Skeletal muscle cell (primary cell): Measurements from ENCODE around the gene SLC38A1.
A peak's percentile ranks its signal among the peaks of the same experiment; 100 is the strongest.
"Not testable (repeated sequence)": the region's sequence is repeated elsewhere in the genome, so short reads cannot be mapped to it uniquely, and the experiment has no call there.

Experiments used
- DNase-seq: peaks from one replicate; pipeline ENCODE4 v3.0.0-alpha.2; 2010; ENCODE audit warnings: low read depth
- H3K4me3 ChIP-seq: 2 replicates; pipeline ENCODE4 v1.5.1; 2011; ENCODE audit warnings: low read depth, mild to moderate bottlenecking, control low read depth, low read length, moderate library complexity

The SLC38A1 gene

DNA sequence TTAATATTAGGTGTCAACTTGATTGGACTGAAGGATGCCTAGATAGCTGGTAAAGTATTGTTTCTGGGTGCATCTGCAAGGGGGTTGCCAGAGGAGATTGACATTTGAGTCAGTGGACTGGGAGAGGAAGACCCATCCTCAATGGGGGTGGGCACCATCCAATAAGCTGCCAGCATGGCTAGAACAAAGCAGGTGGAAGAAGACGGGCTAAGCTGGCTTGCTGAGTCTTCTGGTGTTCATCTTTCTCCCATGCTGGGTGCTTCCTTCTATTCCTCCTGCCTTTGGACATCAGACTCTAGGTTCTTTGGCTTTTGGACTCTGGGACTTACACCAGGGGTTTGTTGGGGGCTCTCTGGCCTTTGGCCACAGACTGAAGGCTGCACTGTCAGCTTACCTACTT is 87.4 kb downstream of the SLC38A1 start:
- no peak for DNase-seq
- no peak overlapping the region for H3K4me3 ChIP-seq

DNA sequence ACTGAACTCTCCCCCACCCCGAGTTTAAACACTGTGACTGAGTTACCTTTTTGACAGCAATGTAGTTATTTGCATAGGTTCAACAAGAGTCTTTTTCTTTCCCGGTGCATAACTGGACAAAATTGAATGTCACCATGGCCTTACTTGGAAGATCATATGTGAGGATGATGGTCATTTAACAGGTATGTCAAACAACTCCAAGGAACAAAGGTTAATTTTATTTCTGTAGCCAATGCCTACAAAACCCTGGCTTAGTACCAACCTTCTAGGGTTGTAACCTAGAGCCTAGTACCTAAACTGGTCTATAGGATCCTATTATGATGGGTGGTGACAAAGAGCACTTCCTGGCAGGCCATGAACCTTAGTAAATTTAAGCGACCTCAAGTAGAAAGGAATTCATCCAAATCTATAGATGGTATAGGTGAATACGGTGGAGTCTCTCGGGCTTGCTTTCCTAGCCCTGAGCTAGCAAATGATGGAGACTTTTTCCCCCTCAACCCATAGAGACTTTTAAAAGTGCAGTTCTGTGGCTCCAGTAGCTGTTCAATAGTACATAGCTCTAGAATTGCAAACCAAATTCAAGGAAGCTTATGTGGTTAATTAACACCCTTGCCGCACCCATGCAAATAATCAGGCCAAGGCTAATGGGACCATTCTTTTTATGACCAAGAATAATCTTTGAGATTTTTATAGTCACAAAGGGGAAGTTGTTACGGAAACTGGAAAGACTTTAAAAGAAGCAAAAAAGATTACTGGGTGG is 89.0 kb downstream of the SLC38A1 start:
- H3K4me3 ChIP-seq, result no peak overlapping the region
- DNase-seq, result no peak

DNA sequence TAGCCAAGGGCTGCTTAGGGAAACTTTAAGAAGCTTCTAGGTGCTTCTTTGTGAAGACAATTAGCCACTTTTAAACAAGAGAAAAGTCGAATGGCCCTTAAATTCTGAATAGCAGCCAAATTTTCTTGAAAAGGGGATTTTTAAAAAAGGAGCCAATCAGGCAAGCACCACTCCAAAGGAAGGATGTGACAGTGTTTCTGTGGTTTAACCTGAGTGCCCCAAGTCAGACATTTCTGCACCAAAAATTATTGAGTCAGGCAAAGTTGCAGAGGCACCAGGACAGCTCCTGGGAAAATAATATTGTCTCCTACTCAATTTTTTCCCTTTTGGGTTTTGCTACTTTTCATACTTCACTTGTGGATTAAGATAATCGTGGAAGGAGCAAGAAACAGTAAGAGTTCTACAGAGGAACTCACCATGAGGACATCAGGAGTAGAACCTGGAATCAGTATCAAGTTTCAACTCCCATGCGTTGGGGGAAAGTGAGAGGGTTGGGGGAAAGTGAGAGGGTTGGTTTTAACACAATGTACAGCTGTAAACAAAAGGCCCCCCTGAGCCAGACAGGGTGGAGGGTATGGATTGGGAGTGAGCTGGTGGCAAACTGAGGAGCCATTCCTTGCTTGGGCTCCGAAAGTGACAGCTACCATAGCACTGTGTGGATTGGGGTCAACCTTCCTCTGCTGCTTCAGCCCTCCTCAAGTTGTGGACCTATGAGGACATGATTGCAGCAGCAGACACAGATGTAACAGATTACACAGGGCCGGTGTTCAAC is 90.8 kb downstream of the SLC38A1 start:
- H3K4me3 ChIP-seq, result no peak overlapping the region
- no peak for DNase-seq

DNA sequence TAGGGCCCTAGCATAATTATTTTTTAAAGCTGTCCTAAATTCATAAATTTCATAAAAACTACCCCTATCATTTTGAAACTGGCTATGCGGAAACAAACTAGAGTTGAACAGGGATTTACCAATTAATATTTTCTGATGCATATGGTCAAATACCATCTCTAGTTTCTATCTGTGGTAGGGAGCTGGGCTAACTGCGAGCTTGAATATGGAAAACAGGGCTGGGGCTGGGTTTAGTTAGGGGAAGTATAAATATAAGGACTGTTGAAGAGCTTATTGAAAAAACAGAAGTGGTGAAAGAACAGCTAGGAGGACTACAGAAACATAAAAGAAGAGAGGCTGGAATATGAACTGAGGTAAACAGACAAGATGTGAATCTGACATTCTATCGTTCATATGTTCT is 91.8 kb downstream of the SLC38A1 start:
- H3K4me3 ChIP-seq, result no peak overlapping the region
- DNase-seq, result no peak

DNA sequence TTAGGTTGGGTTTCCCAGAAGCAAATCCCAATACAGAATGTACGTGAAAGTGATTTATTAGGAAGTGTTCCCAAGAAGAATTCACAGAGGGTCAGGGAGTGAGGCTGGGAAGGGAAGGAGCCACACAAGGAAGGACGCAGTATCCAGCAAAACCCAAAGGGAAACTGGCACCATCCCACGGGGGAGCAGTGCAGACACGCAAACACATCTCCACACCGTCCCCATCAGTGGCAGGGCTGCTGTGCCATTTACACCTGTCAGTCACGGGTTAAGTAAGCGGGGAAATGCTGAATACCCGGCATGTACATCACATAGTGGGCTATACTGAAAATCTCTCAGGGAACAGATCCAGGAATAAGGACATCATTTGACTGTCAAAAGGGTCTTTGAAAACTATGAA is 93.9 kb downstream of the SLC38A1 start:
- no peak for DNase-seq
- no peak overlapping the region for H3K4me3 ChIP-seq

DNA sequence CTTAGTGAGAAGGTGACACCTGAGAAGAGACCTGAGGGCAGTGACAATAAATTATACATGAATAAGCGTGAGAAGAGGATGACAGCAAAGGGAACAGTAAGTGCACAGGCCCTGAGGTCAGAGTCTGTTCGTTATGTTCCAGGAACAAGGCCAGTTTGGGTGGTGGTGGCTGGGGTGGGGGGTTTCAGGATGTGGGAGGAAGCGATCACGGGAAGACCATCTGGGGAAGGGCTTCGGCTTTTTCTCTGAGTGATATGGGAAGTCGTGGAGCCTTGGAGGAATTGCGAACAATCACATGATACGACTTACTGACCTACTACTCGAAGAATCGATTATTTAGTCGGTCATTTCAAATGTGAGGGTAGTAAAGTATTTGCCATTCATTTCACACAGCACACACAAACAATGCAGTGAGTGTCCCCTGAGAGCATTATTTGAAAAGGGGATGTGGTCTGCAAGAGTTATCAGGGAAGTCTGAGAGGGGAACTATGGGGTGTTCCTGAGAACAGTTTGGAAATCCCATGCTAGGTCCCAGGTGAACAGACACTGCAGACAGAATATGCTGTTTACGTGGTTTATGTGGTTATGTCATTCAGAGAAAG is 94.7 kb downstream of the SLC38A1 start:
- H3K4me3 ChIP-seq, result no peak overlapping the region

DNA sequence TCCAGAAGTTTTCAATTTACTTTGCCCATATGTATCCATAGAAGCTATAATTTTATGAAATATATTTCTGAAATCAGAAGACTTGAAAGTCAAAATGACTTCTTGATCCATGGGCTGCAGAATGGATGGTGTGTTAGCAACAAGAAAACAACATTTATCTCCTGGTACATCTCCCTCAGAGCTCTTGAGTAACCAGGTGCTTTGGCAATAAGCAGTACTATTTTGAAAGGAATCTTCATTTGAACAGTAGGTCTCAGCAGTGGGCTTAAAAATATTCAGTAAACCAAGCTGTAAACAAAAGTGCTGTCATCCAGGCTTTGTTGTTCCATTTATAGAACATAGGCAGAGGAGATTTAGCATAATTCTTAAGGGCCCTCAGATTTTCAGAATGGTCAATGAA is 100.4 kb downstream of the SLC38A1 start:
- no peak overlapping the region for H3K4me3 ChIP-seq
- DNase-seq, result no peak

More for the DNA sequence above, 94.7 kb downstream of the SLC38A1 start:
- DNase-seq, result no peak

DNA sequence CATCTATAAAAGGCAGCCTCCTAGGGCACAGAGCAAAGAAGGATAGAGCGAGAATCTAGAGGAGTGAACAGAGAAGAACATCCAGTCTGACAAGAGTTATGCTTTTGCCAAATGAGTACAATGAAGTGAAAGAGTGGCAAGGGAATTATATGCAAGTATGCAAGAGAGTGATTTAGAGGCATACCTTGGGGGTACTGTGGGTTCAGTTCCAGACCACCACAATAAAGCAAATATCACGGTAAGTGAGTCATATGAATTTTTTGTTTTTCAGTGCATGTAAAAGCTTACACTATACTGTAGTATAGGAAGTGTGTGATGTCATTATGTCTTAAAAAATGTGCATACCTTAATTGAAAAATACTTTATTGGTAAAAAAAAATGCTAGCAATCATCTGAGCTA is 101.4 kb downstream of the SLC38A1 start:
- DNase-seq, result no peak
- no peak overlapping the region for H3K4me3 ChIP-seq

DNA sequence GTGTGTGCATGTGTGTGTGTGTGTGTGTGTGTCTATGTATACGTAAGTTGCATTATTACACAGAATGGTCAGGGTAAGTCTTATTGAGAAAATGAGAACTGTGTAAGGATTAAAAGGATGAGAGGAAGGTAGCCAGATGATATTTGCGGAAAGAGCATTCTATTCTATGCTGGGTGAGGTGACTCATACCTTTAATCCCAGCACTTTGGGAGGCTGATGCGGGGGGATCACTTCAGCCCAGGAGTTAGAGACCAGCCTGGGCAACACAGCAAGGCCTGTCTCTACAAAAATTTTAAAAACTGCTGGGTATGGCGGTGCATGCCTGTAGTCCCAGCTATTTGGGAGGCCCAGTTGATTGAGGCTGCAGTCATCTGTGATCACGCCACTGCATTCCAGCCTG is 103.7 kb downstream of the SLC38A1 start:
- no peak for DNase-seq
- H3K4me3 ChIP-seq, result no peak overlapping the region

DNA sequence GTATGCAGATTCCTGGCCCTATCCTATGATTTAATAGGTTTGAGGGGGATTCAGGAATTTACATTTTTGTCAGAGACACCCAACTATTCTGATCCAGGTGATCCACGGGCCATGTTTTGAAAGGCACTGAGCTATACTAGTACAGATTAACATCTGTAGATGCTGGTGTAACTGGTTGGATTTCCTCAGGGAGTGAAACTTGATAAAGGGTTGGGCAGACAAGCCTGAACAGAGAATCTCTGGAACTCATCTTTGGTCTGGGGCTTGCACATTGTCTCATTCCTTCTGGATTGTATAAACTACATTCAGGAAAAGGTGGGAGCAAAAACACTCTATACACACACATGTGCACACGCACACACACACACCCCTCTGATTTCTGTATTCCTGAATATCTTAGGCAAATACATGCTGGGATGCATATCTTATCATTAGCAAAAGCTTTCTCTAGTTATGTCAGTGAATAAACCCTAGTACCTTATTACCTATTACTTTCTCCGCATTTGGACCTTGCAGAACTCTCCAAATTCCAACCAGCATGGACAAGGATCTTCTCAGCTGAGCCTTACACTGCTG is 104.6 kb downstream of the SLC38A1 start:
- no peak for DNase-seq
- no peak overlapping the region for H3K4me3 ChIP-seq

DNA sequence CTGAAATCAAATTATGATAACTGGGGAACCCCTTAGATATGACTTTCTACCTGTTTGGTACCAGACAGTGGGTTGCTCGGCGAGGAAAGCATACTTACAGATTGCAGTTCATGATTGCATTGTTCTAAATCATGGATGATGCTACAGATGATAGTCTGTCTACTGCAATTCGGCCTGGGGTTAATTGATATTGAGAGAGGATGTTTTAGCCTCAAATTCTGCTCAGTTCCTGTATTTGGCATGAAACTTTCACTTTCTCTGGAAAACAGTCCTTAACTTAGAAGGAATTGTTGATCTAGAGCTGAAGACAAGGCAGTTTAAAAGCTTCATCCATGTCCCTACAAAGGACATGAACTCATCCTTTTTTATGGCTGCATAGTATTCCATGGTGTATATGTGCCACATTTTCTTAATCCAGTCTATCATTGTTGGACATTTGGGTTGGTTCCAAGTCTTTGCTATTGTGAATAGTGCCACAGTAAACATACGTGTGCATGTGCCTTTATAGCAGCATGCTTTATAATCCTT is 106.2 kb downstream of the SLC38A1 start:
- H3K4me3 ChIP-seq, DNase-seq: not testable (repeated sequence)

DNA sequence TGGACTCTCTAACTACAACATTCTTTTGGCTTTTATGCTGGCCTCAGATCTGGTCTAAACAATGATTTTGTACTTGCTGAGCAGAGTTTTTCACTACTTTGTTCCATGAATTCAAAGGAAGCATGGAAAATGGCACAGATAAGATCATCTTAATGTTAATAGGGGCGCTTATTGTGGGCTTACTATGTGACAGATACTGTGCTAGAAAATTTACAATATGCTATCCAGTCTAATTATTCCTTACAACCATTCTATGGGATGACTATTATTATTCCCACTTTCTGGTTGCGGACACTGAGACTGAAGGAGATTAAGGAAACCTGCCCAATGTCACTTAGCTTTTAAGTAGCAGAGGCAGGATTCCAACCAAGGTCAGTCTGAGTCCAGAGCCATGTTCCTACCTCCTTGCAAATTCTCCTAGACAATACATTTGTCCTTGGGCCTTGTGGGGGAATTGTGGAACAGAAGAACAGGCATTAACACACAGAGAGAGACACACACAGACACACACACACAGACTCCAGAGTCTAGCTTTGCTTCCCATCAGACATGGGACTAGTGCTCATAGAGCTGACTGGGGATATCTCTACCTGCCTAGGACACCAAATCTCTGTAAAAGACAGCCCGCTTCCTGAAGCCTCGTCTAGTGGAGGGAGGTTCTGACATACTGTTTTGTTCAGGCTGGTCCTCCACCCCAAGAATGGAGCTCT is 107.7 kb downstream of the SLC38A1 start:
- no peak overlapping the region for H3K4me3 ChIP-seq

DNA sequence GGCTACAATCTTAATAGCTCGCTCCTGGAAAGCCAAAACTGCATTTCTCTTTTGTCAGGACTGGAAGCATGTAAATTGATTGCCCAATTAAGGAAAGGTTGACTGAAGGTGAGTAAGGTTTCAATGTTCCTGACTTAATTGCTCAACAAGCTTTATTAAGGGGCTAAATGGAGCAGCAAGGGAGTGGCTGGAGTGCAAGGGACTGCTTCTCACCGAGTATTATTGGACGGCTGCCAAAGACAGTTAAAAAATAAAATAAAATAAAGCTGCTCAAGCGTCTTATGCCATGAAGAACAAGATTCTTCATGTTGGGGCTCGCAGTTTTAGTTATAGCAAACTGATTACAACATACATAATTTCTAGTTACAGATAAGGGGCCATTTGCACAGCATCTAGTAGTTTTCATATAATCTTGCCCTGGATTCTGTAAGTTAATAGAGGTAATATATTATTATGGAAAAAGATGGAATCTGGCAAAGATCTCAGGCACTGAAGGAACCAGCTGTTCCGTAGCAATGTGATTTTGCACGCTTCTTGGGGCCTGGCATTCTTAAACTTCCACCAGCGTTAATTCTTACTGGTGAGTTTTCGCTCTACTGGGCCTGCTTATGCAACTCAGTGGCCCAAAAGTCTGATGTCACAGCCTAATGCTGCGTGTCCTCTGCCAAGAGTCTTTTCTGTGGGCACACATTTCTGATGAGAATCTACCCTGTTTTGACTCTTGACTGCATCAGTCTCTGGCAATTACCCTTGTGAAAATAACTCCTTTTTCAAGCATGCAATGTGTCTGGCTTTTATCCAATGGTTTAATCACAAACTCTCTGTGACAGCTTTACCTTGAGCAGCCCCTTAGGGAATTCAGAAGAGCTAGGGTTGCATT is 108.5 kb downstream of the SLC38A1 start:
- DNase-seq, result peak; percentile 72

More for the DNA sequence above, 107.7 kb downstream of the SLC38A1 start:
- DNase-seq, result no peak

DNA sequence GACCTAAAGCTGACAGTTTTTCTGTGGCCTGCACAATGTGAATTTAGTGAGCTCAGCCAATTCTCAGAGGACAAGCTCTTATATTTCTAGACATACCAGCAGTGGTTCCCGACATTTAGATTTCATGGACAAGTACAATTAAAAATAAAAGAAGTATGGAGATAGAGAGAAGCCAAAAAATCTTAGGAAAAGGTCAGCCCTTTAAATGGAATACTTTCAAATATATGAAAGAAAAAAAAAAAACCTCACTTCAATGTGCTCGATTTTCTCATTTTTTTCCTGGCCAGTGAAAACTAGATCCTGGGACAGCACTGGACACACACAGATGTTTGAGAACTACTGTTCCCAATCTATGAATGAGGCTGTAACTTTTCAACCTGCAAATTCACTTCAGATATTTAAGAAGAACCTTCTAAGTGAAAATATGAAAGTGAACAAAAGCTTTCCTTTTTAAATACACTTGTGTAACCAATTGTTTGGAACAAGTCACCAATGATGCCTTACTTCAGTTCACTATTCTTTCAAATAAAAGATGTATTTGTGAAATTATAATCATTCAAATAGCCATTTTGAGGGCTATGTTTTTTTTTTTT is 109.4 kb downstream of the SLC38A1 start:
- no peak overlapping the region for H3K4me3 ChIP-seq
- DNase-seq, result no peak

More for the DNA sequence above, 108.5 kb downstream of the SLC38A1 start:
- H3K4me3 ChIP-seq, result no peak overlapping the region

DNA sequence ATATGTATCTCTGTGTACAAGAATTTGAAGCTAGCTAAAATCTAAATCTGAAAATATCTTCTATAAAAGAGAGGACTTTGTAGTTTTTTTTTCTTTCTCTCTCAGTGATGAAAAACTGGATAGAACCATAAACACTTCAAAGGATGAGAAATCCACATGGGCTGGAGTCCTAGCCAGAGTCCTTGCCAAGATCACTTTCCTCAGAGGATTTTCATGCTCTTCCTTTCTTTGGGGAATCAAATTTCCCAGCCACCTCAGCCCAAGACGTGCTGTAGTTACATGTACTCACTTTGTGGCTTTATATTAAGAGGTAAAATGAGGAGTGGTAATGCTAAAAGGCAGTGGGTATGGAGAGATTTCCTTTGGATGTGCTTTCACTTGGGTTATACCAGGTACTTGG is 110.3 kb downstream of the SLC38A1 start:
- DNase-seq, result no peak
- H3K4me3 ChIP-seq, result no peak overlapping the region

DNA sequence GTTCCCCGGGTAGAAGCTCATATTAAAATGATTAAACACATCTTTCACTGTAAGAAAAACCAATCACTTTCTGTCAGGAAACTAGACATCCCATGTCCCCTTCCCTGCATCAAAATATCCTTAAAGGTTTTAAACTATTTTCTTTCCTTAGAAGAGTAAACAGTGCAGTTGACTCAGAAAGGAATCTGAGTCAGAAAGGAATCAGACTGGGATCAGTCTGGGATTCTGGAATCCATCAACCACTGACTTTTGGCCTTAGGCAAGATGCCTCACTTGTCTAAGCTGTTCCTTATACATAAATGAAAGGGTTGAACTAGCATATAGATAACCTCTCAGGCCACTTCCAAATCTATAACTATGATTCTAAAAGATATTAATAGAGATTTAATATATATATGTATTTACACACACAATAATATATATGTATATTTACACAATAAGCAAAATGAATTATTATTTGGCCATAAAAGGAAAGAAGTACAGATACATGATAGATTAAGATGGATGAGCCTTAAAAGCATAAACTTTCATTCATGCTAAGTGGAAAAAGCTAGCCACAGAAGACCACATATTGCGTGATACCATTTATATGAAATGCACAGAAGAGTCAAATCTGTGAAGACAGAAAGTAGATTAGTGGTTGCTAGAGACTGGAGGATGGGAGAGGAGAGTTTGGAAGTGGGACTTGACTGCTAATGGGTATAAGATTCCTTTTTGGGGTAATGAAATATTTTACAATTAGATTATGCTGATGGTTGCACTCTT is 114.4 kb downstream of the SLC38A1 start:
- DNase-seq, result peak; percentile 34
- H3K4me3 ChIP-seq, result no peak overlapping the region

DNA sequence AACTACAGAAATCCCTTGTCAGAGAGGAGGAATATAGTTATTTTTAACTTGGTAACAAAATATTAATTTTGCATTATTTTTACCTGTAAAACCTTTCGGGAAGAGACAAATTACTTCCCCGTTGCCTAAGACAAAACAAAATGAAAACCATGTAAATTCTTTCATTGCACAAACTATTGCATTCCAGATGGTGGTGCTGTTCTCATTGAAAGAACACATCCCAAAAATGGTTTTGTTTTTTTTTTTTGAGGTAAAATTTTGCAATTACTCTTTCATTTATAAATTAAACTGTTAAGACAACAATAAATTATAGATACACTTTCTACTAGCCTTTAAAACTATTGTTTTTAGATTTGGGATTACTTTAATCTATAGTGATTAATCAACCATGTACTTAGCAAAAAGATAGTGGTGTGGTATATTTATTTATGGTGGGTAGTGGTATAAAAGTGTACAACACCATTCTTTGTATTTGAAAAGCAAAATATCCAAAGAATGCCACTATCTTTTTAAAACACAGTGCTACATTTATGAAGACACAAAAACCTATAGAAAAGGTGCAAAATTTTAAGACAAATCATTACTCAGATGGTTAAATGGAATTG is 115.5 kb downstream of the SLC38A1 start:
- no peak overlapping the region for H3K4me3 ChIP-seq
- no peak for DNase-seq
